GM21825 (cell line): Measurements from ENCODE around the gene ADGRV1.
"Not testable (repeated sequence)": the region's sequence is repeated elsewhere in the genome, so short reads cannot be mapped to it uniquely, and the experiment has no call there.

Source experiments
- ATAC-seq: cut with Tn5 transposase; IDR thresholded peaks from one replicate; pipeline ENCODE4 v1.9.1; 2021; ENCODE audit warnings: mild to moderate bottlenecking, moderate library complexity; ENCODE audit not compliant: unreplicated experiment

ADGRV1 gene

DNA sequence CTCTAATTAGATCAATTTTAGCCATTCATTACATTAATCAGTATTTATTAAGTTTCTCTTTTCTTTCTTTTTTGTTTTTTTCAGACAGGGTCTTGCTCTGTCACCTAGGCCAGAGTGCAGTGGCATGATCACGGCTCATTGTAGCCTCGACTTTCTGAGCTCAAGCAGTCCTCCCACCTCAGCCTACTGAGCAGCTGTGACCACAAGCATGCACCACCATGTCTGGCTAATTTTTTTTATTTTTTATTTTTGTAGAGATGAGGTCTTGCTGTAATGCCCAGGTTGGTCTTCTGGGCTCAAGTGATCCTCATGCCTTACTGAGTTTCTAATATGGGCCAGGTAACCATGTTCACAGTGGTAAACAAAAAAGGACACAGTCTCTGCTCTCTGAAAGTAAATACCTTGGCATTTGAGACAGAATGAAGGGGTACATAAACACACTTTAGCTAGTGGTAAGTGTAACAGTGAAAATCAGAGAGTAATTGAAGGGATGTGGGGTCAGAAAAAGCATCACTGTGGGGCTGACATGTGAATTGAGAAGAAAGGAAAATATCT lies 336.3 kb downstream of the ADGRV1 start:
- ATAC-seq, result no peak

DNA sequence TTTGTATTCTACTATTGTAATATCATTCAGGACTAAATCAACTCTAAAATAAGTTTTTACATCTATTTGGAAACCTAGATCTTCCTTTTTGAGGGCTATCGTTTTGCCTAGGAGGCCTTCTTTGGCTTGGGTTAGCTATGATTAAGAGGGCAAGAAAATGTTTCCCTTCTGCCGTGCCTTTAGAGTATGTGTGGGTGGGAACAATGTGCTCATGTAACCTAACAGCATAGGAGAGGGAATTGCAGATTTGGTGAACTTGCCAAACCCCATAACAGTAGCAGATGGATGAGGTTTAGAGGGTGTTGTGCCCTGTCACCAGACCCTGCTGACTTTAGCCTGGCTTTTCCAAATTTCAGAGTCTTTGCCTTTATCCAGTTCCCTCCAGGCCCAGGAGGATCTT lies 339.0 kb downstream of the ADGRV1 start:
- no peak for ATAC-seq

DNA sequence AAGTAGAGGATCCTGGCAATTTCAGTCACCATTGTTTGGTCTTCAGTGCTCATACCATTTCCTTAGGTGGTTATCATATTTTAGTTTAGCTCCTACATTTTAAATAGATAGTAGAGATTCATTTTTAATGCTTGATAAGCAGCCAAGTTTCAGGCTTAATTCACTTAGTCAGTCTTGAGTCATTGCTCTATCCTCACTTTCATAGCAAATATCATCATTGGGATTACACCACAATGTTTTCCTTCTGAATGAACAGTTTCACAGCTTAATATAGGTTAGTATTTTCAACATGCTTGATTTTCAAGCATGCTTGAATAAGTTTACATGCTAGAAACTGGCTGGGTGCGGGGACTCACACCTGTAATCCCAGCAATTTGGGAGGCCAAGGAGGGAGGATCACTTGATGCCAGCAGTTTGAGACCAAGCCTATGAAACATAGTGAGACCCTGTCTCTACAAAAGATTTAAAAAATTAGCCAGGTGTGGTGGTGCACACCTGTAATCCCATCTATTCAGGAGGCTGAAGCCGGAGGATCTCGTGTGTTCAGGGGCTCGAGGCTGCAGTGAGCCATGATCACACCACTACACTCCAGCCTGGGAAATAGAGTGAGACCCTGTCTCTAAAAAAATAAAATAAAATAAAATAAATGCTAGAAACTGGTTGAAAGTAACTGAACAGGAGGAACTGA lies 339.9 kb downstream of the ADGRV1 start:
- ATAC-seq, result no peak

DNA sequence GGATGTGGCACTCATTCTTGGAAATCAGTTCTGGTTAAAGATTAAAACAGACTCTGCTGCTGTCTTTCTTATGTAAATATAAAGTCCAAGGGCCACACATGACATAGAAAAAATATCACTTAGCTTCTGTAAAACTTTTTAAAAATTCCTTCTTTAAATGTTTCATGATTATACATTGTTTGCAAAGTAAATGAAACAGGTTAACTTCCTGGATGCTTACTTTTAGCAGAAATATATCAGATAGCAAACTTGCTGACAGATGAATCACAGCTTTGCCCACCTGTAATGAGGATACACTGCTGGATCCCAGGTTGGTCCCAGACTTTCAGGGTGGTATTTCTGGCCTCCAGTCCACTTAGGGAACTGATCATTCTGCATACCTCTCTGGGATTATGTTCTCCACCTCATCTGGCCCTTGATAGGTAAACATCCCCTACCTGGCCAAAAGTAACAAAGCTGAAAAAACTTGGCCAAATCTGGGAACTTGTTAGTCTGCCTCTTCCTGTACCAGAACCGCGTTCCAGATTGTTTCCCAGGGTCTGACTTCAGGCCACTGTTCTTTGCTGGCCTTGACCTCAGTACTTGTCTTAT lies 340.5 kb downstream of the ADGRV1 start:
- no peak for ATAC-seq

DNA sequence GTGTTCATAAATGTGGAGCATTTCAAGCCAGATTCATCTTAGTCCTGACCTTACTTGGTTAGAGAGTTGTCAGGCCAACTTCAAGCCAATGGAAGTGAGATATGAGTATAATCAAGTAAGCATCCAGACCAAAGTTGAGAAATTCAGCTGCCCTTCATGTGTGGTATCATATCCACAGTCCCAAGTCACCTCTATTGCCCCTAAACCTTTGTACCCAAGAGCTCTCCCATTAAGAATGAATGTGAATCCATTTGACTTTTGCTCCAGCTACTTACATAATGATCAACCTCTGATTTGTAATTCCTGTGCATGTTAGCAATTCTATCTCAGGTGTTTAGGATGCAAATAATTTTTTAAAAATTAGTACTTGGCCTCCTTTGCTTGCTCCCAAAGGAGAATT lies 342.7 kb downstream of the ADGRV1 start:
- no peak for ATAC-seq

DNA sequence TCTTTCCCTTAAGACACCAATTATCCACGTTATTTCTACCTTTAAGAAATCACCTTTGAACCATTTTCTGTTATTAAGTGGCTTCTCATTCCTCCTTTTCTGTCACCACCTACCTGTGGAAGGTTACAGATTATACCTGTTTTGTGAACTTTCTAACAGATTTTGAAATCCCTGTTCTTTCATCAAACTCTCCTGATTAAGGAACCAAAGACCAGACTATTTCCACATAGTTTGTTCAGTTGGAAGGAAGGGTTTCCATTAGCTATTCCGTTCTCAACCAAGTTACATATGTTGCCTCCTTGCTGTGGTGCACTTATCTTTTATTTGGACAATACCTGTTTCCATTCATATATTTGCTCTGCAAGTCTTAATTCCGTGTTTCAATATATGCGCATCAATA lies 343.6 kb downstream of the ADGRV1 start:
- ATAC-seq, result no peak

DNA sequence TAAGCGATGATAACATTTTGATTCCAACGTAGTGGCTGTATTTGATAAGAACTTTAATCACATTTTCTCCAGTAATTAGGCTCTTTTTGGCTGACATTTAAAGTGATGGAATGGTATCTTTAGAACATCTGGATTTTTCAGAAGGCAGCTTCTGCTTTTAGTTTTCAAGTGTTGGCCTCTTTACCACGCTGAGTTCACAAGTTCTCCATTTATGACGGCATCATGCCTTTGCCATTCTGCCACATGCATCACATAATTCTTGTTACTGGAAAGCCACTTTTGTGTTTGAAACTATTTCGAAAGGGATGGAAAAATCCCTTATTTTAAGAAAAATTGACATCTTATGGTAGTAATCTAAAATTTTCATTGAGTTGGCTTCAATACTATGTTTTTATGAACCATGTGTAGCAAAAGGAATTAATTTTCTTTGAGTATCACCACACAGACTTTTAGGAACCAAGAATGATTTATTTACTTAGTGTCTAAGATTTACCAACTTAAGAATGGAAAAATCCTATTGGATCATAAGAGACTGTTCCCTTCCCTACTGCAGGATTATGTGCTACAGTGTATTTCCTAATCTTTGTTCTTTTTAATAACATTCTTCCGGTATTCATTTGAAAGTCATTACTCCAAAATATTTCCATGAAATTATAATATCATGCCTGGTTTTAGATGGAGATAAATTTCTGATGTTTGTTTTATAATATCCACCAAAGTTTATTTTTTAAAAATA lies 344.2 kb downstream of the ADGRV1 start:
- ATAC-seq, result no peak

DNA sequence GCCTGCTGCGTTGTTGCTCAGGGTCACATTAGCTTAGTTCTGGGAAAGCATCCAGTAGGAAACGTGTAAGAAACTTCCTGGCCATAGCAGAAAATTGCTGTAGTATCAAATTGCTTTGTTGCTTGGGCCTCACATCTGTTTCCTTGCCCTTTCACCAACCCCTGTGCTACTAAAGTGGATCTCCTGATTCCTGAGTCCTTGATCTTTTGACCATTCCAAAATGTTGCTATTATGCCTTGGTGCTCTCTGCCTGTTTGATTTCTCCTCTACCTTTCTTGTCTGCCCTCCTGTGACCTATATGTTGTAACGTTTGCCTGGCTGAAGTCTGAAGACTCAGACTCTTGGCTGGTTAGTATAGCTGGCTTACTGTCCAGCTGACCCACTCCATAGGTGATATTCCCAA lies 350.5 kb downstream of the ADGRV1 start:
- ATAC-seq, result no peak

DNA sequence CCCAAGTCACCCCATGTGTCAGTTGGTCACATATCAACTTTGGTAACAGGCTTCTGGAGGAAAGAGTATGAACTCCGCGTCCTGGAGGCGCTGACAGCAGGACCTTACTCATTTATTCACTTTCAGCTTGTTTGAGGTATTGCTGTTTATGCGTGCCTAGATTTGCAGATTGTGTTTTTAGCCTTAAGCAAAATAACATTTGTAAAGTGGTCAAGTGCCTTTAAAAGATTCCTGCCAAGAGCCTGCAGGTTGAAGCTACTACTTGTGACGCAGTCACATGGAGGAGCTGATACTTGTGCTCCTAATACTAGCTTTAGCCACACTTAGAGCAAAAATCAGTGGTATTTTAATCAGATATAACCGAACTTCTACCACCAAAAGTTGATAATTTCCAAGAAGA lies 351.3 kb downstream of the ADGRV1 start:
- no peak for ATAC-seq

DNA sequence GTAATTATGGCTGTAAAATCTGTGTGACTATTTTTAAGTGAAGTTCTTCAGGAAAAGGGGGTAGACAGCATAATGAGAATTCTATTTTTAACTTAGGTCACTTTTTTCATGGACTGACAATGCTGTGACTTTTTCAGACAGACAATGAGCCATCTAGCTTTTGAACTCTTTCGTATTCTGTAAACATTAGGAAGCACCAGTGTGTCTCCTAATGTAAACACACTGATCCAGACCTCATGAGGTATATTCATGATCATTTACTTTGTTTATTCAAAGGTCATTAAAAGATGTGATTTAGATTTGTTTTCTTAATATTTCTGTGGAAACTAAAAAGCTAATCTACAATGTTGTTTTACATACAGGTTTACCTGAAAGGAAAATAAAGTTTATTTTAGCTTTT lies 352.6 kb downstream of the ADGRV1 start:
- ATAC-seq, result no peak

DNA sequence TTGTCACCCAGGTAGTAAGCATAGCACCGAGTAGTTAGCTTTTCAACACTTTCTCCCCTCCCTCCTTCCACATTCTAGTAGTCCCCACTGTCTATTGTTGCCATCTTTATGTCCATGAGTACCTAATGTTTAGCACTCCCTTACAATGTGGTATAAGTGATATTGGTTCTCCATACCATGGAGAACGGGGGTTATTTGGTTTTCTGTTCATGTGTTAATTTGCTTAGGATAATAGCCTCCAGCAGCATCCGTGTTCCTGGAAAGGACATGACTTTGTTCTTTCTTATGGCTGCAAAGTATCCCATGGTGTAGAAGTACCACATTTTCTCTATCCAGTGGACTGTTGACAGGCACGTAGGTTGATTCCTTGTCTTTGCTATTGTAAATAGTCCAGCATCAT lies 353.9 kb downstream of the ADGRV1 start:
- no peak for ATAC-seq

DNA sequence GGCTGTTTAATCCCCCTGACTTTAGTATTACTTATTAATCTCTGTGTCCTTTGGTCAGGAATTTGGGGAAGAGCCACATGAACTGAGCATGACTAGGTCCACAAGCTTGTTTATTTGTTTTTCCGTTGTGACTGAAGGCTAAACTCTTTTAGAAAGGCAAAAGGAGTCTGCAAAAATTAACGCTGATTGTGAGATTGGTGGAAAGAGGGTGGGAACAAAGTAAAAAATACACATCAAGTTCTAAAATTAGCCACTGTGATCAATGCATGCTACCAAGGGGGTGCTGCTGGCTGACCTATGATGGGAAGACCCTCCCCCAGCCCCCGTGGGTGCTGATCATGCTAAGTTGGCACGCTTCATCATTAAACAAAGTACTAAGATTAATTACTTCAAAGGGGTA lies 356.8 kb downstream of the ADGRV1 start:
- no peak for ATAC-seq

DNA sequence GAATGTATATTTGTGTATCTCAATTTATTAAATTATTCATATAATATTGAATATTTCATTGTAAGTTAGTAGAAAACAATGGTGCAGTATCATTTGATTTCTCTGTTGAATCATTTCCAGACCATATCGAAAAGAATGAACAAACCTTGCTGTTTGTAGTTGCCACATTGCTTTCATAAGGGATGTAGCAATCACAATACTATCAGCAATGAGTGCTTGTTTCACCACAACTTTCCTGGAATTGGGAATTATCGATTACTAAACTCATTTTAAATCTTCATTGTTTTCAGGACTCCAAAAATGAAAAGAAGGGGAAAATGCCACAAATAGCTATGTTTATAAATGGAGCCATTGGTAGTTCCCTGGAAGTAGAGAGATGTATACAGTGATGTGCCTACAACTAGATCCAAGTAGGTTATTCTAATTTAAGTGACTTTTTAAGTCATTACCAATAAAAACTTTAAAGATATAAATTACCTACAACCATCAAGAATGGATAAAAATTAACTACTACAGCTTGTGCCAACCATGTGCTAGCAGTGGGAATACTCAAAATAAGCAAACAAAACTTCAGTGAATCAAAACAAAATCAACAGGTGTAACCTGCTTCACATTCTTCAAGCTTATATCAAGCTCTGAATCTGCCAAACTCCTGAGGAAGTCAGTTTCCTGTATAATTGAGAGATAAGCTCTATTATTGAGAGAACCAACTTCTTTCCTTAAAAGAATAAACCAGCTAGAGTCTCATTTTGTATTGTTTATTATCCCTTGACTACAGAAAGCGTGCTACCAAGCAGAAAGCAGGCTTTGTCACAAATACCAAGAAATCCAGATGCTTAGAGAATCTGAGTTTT lies 358.6 kb downstream of the ADGRV1 start:
- no peak for ATAC-seq

DNA sequence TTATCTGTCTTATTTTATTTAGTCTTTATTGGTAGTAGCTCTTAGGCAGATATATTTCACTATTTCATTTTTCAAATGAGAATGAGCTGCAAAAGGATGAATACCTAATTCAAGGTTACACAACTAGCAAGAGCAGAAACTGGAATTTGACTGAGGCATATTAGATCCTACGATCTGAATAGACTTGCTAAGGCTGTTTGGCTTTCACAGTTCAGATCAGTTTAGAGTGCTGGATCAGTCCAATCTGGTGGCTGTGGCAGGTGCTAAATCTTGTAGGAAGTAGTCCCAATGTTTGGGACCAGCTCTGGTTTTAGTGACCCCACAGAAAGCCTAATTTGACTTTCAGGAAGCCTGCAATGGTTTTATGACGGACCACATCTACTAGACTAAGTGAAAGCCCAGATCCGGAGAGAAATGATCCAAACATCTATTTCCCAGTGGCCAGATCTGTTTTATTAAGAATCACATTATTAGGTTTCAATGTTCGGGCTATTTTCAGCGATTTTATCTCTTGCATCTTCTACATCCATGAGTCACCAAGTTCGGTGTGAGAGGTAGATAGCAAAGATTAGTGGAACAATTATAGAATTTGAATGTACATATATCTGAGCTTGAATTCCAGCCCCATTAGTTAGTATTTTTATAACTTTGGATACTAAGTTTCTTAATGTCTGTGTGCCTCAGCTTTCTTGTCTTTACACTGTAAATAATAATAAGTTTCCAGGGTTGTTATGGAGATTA lies 359.5 kb downstream of the ADGRV1 start:
- ATAC-seq, result no peak

DNA sequence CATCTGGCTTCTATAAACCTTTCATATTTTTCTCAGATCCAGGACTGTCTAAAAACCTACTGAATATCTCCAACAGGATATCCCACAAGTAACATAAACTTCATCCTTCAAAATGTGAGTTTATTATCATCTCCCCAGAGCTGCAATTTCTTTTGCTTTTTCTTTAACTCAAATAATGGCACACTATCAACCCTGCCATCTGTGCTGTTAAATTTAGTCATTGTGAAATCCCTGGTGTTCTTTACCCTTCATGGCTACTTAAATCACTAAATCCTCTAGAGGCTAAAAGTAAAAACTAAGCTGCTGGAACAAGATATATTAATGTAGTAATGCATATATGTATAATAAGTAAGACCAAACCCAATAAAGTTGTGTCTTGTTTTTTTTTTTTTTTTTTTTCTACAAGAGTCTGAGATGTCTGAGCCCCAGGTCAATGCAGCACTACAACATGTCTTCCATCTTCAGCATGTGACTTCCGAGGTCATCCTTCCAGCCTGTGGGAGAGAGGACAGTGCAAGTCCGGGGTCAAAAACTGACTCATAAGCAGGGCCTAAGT lies 362.9 kb downstream of the ADGRV1 start:
- ATAC-seq, result no peak

DNA sequence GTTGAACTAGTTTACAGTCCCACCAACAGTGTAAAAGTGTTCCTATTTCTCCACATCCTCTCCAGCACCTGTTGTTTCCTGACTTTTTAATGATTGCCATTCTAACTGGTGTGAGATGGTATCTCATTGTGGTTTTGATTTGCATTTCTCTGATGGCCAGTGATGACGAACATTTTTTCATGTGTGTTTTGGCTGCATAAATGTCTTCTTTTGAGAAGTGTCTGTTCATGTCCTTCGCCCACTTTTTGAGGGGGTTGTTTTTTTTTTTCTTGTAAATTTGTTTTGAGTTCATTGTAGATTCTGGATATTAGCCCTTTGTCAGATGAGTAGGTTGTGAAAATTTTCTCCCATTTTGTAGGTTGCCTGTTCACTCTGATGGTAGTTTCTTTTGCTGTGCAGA lies 365.6 kb downstream of the ADGRV1 start:
- not testable (repeated sequence) for ATAC-seq

DNA sequence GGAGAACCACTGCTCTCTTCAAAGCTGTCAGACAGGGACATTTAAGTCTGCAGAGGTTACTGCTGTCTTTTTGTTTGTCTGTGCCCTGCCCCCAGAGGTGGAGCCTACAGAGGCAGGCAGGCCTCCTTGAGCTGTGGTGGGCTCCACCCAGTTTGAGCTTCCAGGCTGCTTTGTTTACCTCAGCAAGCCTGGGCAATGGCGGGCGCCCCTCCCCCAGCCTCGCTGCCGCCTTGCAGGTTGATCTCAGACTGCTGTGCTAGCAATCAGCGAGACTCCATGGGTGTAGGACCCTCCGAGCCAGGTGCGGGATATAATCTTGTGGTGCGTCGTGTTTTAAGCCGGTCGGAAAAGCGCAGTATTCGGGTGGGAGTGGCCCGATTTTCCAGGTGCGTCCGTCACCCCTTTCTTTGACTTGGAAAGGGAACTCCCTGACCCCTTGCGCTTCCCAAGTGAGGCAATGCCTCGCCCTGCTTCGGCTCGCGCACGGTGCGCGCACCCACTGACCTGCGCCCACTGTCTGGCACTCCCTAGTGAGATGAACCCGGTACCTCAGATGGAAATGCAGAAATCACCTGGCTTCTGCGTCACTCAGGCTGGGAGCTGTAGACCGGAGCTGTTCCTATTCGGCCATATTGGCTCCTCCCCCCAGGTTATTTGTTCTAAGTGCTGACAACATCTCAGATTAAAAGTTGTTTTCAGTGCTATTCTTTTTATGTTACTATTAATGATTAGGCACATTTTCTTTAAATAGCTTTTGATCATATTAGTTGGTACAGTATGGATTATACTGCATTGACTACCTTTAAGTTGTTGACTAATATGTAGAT lies 370.6 kb downstream of the ADGRV1 start:
- ATAC-seq, result not testable (repeated sequence)

DNA sequence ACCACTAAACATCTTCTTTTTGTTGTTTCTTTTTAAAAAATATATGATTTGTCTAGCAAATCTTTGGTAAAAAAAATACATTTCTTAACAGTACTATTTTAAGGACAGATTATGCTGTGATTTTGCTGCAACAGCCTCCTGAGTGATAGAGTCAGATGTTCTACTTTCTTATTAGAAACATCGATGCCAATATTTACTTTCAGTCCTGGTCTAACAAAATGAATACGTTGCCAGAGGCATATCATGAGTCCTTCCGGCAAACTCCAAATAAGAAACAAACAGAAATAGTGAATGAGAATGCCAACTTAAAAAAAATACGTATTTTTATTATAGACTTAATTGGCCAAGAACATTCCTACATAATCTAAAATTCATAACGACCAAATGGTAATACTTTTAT lies 371.5 kb downstream of the ADGRV1 start:
- no peak for ATAC-seq

DNA sequence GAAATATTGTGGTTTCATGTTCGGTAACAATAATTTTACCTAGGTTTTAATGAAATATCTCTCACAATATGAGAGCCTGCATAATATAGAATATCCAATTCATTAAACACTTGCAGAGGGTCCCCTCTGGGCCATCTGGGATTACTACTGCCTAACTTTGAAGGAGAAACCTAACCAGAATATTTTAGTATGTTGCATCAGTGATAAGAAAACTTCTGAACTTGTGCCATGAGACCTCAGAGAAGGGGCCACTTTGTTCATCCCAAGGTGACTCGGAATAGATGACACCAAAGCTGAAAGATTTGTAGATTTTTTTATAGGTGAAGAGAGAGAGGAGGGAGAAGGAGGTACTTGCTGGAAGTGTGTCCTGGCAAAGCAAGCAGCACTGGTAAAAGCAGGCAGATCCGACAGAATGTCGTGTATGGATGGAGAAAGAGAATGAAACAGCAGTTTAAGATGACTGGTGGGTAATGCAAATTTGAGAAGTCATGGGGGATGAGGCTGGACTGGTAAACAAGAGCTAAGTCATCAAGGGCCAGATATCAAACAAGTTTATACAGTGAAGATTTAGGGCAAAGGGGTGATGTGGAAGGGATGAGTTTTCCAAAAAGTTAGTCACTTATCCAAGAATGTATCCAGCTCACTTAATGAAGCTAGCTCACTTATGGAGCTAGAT lies 372.3 kb downstream of the ADGRV1 start:
- no peak for ATAC-seq
